Nephron progenitor cell (in vitro differentiated cells): ENCODE results near the gene RBM38.

Source experiments
- DNase-seq: peaks from one replicate; pipeline ENCODE4 v3.0.0; 2021
- H3K27ac Mint-ChIP-seq: 2 replicates; pipeline ENCODE4 v1.8.0; 2021; ENCODE audit warnings: mild to moderate bottlenecking, moderate library complexity, mixed read lengths
- H3K27me3 Mint-ChIP-seq: 2 replicates; pipeline ENCODE4 v1.8.0; 2021; ENCODE audit warnings: mild to moderate bottlenecking, low read depth, mixed read lengths; ENCODE audit not compliant: poor library complexity
- H3K36me3 Mint-ChIP-seq: 2 replicates; pipeline ENCODE4 v1.8.0; 2021; ENCODE audit warnings: low read depth, mixed read lengths
- H3K4me1 Mint-ChIP-seq: 2 replicates; pipeline ENCODE4 v1.8.0; 2021; ENCODE audit warnings: mixed read lengths
- H3K4me3 Mint-ChIP-seq: 2 replicates; pipeline ENCODE4 v1.8.0; 2021; ENCODE audit warnings: mild to moderate bottlenecking, moderate library complexity, mixed read lengths
- H3K9me3 Mint-ChIP-seq: 2 replicates; pipeline ENCODE4 v1.8.0; 2021; ENCODE audit warnings: mild to moderate bottlenecking, moderate library complexity, mixed read lengths
- CTCF ChIP-seq: fragments of 200-600 bp; sonication (generic); IDR thresholded peaks from 2 replicates; pipeline ENCODE4 v1.5.0; 2021; ENCODE audit warnings: antibody characterized with exemption

The RBM38 gene

GRCh38 chr20:57399587-57400155 is 8.5 kb downstream of the RBM38 start:
- H3K36me3 Mint-ChIP-seq = peaks cover 63% of the 10 kb centered on the region
- no peak for DNase-seq
- no peak for TF ChIP-seq CTCF
- H3K4me1 Mint-ChIP-seq = peaks cover 73% of the 10 kb centered on the region
- H3K9me3 Mint-ChIP-seq = no peaks in the 10 kb centered on the region
- no peaks in the 10 kb centered on the region for H3K27me3 Mint-ChIP-seq
- H3K27ac Mint-ChIP-seq = peak overlapping the region; percentile 99
- no peak overlapping the region for H3K4me3 Mint-ChIP-seq

- TF ChIP-seq CTCF = no peak
- H3K4me1 Mint-ChIP-seq = peaks cover 72% of the 10 kb centered on the region
- H3K9me3 Mint-ChIP-seq = no peaks in the 10 kb centered on the region
- peaks cover 64% of the 10 kb centered on the region for H3K36me3 Mint-ChIP-seq
- no peak overlapping the region for H3K27ac Mint-ChIP-seq
- no peak for DNase-seq
- H3K27me3 Mint-ChIP-seq = no peaks in the 10 kb centered on the region
- H3K4me3 Mint-ChIP-seq = no peak overlapping the region
These were observed 9.1 kb downstream of the RBM38 start for GRCh38 chr20:57400231-57400701.

GRCh38 chr20:57400821-57401564 is 9.8 kb downstream of the RBM38 start:
- DNase-seq = no peak
- TF ChIP-seq CTCF = no peak
- H3K27ac Mint-ChIP-seq = peak overlapping the region; percentile 59
- no peaks in the 10 kb centered on the region for H3K9me3 Mint-ChIP-seq
- H3K4me1 Mint-ChIP-seq = peaks cover 65% of the 10 kb centered on the region
- peaks cover 60% of the 10 kb centered on the region for H3K36me3 Mint-ChIP-seq
- no peaks in the 10 kb centered on the region for H3K27me3 Mint-ChIP-seq
- no peak overlapping the region for H3K4me3 Mint-ChIP-seq

GRCh38 chr20:57401565-57401918 is 10.3 kb downstream of the RBM38 start:
- Mint-ChIP-seq H3K27ac (peak overlapping the region; percentile 59), H3K36me3 (peaks cover 58% of the 10 kb centered on the region), H3K4me1 (peaks cover 59% of the 10 kb centered on the region), H3K27me3 (no peaks in the 10 kb centered on the region), H3K4me3 (no peak overlapping the region), H3K9me3 (no peaks in the 10 kb centered on the region)
- no peak for TF ChIP-seq CTCF
- DNase-seq = no peak

- DNase-seq = no peak
- no peaks in the 10 kb centered on the region for H3K9me3 Mint-ChIP-seq
- no peak overlapping the region for H3K27ac Mint-ChIP-seq
- no peaks in the 10 kb centered on the region for H3K27me3 Mint-ChIP-seq
- no peak for TF ChIP-seq CTCF
- peaks cover 58% of the 10 kb centered on the region for H3K36me3 Mint-ChIP-seq
- H3K4me3 Mint-ChIP-seq = no peak overlapping the region
- peaks cover 59% of the 10 kb centered on the region for H3K4me1 Mint-ChIP-seq
These were observed 11.3 kb downstream of the RBM38 start for GRCh38 chr20:57402206-57403125.
